CD4-positive, alpha-beta T cell (primary cell): ENCODE measurements around the gene EFR3B. TPM values are rescaled to one million over a fixed set of nuclear protein-coding genes. Genes with fewer than 3 reads are reported as not detected.
"Not testable (repeated sequence)": the region's sequence is repeated elsewhere in the genome, so short reads cannot be mapped to it uniquely, and the experiment has no call there.

Source experiments
- ATAC-seq: fragments of 200-7000 bp; cut with Tn5 transposase; one replicate; pipeline ENCODE4 v1.10.0; 2022; ENCODE audit warnings: mild to moderate bottlenecking; ENCODE audit not compliant: poor library complexity
- CTCF ChIA-PET: fragments of 350-600 bp; sonication (Branson Sonifier 250); formaldehyde crosslinking; loops from one replicate; lab custom pipeline; 2021; ENCODE audit warnings: antibody characterized with exemption, inconsistent platforms; lab: Charles Lee
- POLR2A ChIA-PET: fragments of 350-600 bp; sonication (Branson Sonifier 250); formaldehyde crosslinking; loops from one replicate; lab custom pipeline; 2021; ENCODE audit warnings: antibody characterized with exemption, inconsistent platforms; lab: Charles Lee
- DNase-seq, 14 experiments: peaks; one replicate each; pipeline ENCODE4 v3.0.0-alpha.2; 2013 to 2020; ENCODE audit warnings: mixed read lengths in 2 of 14
- H3K27ac ChIP-seq, 2 donors: one replicate each; pipeline versions ENCODE4 v1.5.1 to v1.7.0; 2013; ENCODE audit warnings: low read length in 2 of 2, low read depth in 1 of 2, mild to moderate bottlenecking in 1 of 2
- H3K27me3 ChIP-seq, 2 experiments: 1 replicate in 1 of 2; 2 replicates in 1 of 2; pipeline versions ENCODE4 v1.6.1 to v1.7.0; 2013; ENCODE audit warnings: low read length in 2 of 2, control low read depth in 1 of 2, mild to moderate bottlenecking in 1 of 2, moderate library complexity in 1 of 2; ENCODE audit not compliant: insufficient read depth in 2 of 2, control insufficient read depth in 1 of 2
- H3K36me3 ChIP-seq: one replicate; pipeline ENCODE4 v1.6.1; 2013; ENCODE audit warnings: low read length, control low read depth; ENCODE audit not compliant: insufficient read depth
- H3K4me1 ChIP-seq: one replicate; pipeline ENCODE4 v1.6.1; 2013; ENCODE audit warnings: low read length, control low read depth; ENCODE audit not compliant: insufficient read depth
- H3K4me3 ChIP-seq: one replicate; pipeline ENCODE4 v1.5.1; 2013; ENCODE audit warnings: mild to moderate bottlenecking, low read length, moderate library complexity
- H3K9me3 ChIP-seq, 2 experiments: 1 replicate in 1 of 2; 2 replicates in 1 of 2; pipeline versions ENCODE4 v1.6.1 to v1.7.0; 2013; ENCODE audit warnings: low read length in 2 of 2, mild to moderate bottlenecking in 2 of 2, control low read depth in 1 of 2, moderate library complexity in 1 of 2; ENCODE audit not compliant: control insufficient read depth in 1 of 2, insufficient read depth in 1 of 2
- H3K27ac Mint-ChIP-seq: one replicate; pipeline ENCODE4 v1.8.0; 2020; ENCODE audit warnings: mixed read lengths
- H3K27me3 Mint-ChIP-seq: one replicate; pipeline ENCODE4 v1.8.0; 2021; ENCODE audit warnings: mixed read lengths
- H3K36me3 Mint-ChIP-seq: one replicate; pipeline ENCODE4 v1.8.0; 2021; ENCODE audit warnings: low read depth, mixed read lengths
- H3K4me1 Mint-ChIP-seq: one replicate; pipeline ENCODE4 v1.8.0; 2021; ENCODE audit warnings: low read depth, mixed read lengths
- H3K4me3 Mint-ChIP-seq: one replicate; pipeline ENCODE4 v1.8.0; 2020; ENCODE audit warnings: mild to moderate bottlenecking, mixed read lengths
- H3K9me3 Mint-ChIP-seq: one replicate; pipeline ENCODE4 v1.8.0; 2020; ENCODE audit warnings: mixed read lengths
- CTCF ChIP-seq: fragments of 200-600 bp; IDR thresholded peaks from one replicate; pipeline ENCODE4 v1.8.0; 2022; ENCODE audit warnings: antibody characterized with exemption, mild to moderate bottlenecking
- intact Hi-C, 2 experiments: fragments of 100-400 bp; cut with DNase I in 1 of 2; cut with micrococcal nuclease in 1 of 2; formaldehyde crosslinking; loops; one replicate each; pipeline versions ENCODE4 v1.15.1 to v1.9.0; 2023 to 2025; cut with DNase I, micrococcal nuclease
- polyA plus RNA-seq, 2 donors: library from polyadenylated mRNA; unstranded; fragments of 120-200 nt; gene quantifications; one replicate each; pipeline ENCODE4 v1.2.1, GENCODE V29; 2013
- total RNA-seq, 174 experiments: library from RNA in 2 of 174; stranded (reverse) in 2 of 174; gene quantifications; one replicate each; pipeline ENCODE4 v1.2.3 and lab custom pipeline; 2021 to 2026

The EFR3B gene
- total RNA-seq (under 1 TPM in 1 of 2 experiments, not detected in 1; 0.11 TPM), total RNA-seq (lab: John Stamatoyannopoulos, UW) (0 to 6.8 (median 0.37) reads per million in 172 experiments)
- 0.15 TPM for polyA plus RNA-seq (2013, experiment 1 of 2)
- polyA plus RNA-seq (2013, experiment 2 of 2), result 0.22 TPM

GRCh38 chr2:25041928-25042320 is at the start of gene EFR3B:
EFR3B (plus strand) TSS chr2:25042076; CDS start chr2:25042313, 237 bp downstream.
- H3K27ac Mint-ChIP-seq, result no peak within 1 kb of the TSS
- Histone ChIP-seq H3K27me3 (peaks cover 38 to 39% of the 10 kb centered on the region in 2 experiments), H3K27ac (no peak within 1 kb of the TSS), H3K9me3 (no peaks in the 10 kb centered on the region), H3K4me3 (peak within 1 kb of the TSS; percentile 58), H3K36me3 (no peaks in the 10 kb centered on the region), H3K4me1 (peaks cover 22% of the 10 kb centered on the region)
- intact Hi-C loops, result loop anchor here (2.0 kb wide), 4 partner anchors 69 to 247 kb away; partner anchors contain the start of gene DNAJC27 (in 1 of the 2)
- peaks cover 40% of the 10 kb centered on the region for H3K27me3 Mint-ChIP-seq
- ATAC-seq (peak; percentile 91), DNase-seq (peak; percentile 74 to 95 (median 86))
- peak within 1 kb of the TSS; percentile 90 for H3K4me3 Mint-ChIP-seq
- ChIA-PET CTCF (interaction anchor here (1.4 to 1.5 kb wide), 3 partner anchors 67 to 87 kb away, joined by 4 to 5 read pairs (median 4); no protein-coding TSS in a partner anchor), POLR2A (interaction anchor here (0.8 to 1.2 kb wide), 2 partner anchors 69 to 866 kb away, joined by 3 to 5 read pairs; no protein-coding TSS in a partner anchor)
- peaks cover 24% of the 10 kb centered on the region for H3K4me1 Mint-ChIP-seq
- no peaks in the 10 kb centered on the region for H3K9me3 Mint-ChIP-seq
- H3K36me3 Mint-ChIP-seq, result no peaks in the 10 kb centered on the region
- no peak for TF ChIP-seq CTCF

GRCh38 chr2:24993406-24994145 is 48.3 kb upstream of the EFR3B start:
- ATAC-seq (no peak), DNase-seq (no peak)
- H3K27ac Mint-ChIP-seq, result no peak overlapping the region
- no peak overlapping the region for H3K4me3 Mint-ChIP-seq
- H3K4me1 Mint-ChIP-seq, result no peaks in the 10 kb centered on the region
- no peaks in the 10 kb centered on the region for H3K36me3 ChIP-seq
- peaks cover 8% of the 10 kb centered on the region for H3K27me3 Mint-ChIP-seq
- no peak for TF ChIP-seq CTCF
- no peaks in the 10 kb centered on the region for H3K9me3 ChIP-seq
- no peaks in the 10 kb centered on the region for H3K4me1 ChIP-seq
- no peaks in the 10 kb centered on the region for H3K27me3 ChIP-seq
- no peaks in the 10 kb centered on the region for H3K36me3 Mint-ChIP-seq
- CTCF ChIA-PET, result no interaction called here
- intact Hi-C loops, result no loop called here
- H3K9me3 Mint-ChIP-seq, result no peaks in the 10 kb centered on the region
- no peak overlapping the region for H3K27ac ChIP-seq
- POLR2A ChIA-PET, result interaction anchor here (0.6 kb wide), 2 partner anchors 35 to 205 kb away, joined by 3 read pairs; no protein-coding TSS in a partner anchor
- H3K4me3 ChIP-seq, result no peak overlapping the region

GRCh38 chr2:24994146-24994724 is 47.6 kb upstream of the EFR3B start:
- H3K4me1 ChIP-seq, result no peaks in the 10 kb centered on the region
- no peak overlapping the region for H3K4me3 ChIP-seq
- no peak overlapping the region for H3K27ac ChIP-seq
- ChIA-PET POLR2A (no interaction called here), CTCF (no interaction called here)
- Mint-ChIP-seq H3K4me3 (no peak overlapping the region), H3K27me3 (peaks cover 8% of the 10 kb centered on the region), H3K27ac (no peak overlapping the region), H3K9me3 (no peaks in the 10 kb centered on the region), H3K4me1 (no peaks in the 10 kb centered on the region), H3K36me3 (no peaks in the 10 kb centered on the region)
- intact Hi-C loops, result no loop called here
- TF ChIP-seq CTCF, result no peak
- no peak for ATAC-seq
- H3K9me3 ChIP-seq, result no peaks in the 10 kb centered on the region
- H3K36me3 ChIP-seq, result no peaks in the 10 kb centered on the region
- DNase-seq, result no peak
- H3K27me3 ChIP-seq, result no peaks in the 10 kb centered on the region

- H3K4me1 Mint-ChIP-seq, H3K27ac ChIP-seq, intact Hi-C loops, H3K4me1 ChIP-seq, H3K9me3 Mint-ChIP-seq, H3K27me3 ChIP-seq, H3K4me3 Mint-ChIP-seq, H3K27ac Mint-ChIP-seq, H3K36me3 Mint-ChIP-seq, POLR2A ChIA-PET, DNase-seq, H3K36me3 ChIP-seq, CTCF ChIA-PET, ATAC-seq, H3K4me3 ChIP-seq, H3K9me3 ChIP-seq: not testable (repeated sequence)
- peaks cover 11% of the 10 kb centered on the region for H3K27me3 Mint-ChIP-seq
Measured at GRCh38 chr2:24999097-24999496, 42.8 kb upstream of the EFR3B start.
